NOMO-1 treated with DMSO at 0.1 percent for 48 hours (cell line): ENCODE measurements around the gene OR2B2.
A peak's percentile ranks its signal among the peaks of the same experiment; 100 is the strongest.

Experiments
- DNase-seq: peaks from one replicate; lab custom pipeline; 2025; ENCODE audit not compliant: unreplicated experiment; lab: John Stamatoyannopoulos, UW

Gene OR2B2

GRCh38 chr6:27893836-27894807 is 18.1 kb downstream of the OR2B2 start:
- DNase-seq: peak; percentile 92

- DNase-seq: peak; percentile 99
Observed at GRCh38 chr6:27893059-27893835, 18.9 kb downstream of the OR2B2 start.

- DNase-seq: no peak
Observed at GRCh38 chr6:27892649-27893058, 19.5 kb downstream of the OR2B2 start.

DNA sequence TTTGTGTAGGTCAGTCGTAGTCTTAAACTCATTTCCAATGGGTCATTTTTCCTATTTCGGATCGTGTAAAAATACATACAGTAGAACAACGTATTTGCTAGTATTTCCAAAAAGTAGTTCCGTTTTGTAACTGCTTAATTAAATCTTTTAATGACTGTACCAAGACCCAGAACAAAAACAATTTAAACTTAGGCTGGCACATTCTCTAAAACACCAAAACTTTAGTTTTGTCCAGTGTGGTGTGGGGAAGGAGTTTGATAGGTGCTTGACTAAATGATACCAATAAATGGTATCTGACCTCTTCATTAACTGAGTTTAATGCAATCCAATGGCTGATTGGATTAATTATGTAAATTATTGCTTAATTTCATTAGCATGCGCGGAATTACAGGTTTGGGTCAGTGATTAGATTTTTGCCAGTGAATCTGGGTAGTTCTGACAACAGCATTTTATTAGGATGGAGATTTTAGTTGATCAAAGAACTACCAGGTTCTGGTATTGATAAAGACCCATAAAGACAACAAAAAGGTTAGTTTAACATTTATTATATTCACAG is 20.8 kb downstream of the OR2B2 start:
- DNase-seq: no peak

GRCh38 chr6:27890445-27891319 is 21.5 kb downstream of the OR2B2 start:
- DNase-seq: peak; percentile 93

- DNase-seq: no peak
Observed at GRCh38 chr6:27889628-27890444, 22.4 kb downstream of the OR2B2 start.

DNA sequence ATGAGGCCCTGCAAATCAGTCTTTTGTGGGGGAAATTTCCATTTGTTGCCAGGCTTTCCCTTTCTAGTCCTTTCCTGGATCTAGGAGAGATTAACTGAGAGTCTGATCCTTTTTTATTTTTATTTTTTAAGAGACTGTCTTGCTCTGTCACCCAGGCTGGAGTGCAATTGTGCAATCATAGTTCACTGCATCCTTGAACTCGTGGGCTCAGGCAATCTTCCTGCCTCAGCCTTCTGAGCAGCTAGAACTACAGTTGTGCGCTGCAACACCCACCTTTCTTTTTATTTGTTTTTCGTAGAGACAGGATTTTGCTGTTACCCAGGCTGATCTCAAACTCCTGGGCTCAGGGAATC is 22.9 kb downstream of the OR2B2 start:
- no peak for DNase-seq

DNA sequence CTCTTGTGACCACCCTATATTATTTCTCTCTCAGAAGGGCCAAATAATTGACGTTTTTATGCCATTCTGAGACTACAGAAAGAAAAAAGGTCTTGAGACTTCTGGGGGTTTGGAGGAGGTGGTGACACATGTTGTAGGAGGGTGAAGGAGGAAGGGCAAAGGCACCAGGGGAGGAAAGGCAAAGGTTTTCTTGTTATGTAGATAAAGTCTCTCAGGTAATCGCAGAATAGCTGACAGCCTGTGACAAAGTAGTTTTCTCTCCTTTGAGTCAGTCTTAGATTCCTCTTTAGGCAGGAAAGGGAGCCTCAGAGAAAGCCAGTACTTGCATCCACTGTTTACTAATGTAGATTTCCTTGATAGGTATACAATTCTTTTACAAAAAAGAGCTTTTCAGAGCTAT is 23.6 kb downstream of the OR2B2 start:
- DNase-seq: no peak

DNA sequence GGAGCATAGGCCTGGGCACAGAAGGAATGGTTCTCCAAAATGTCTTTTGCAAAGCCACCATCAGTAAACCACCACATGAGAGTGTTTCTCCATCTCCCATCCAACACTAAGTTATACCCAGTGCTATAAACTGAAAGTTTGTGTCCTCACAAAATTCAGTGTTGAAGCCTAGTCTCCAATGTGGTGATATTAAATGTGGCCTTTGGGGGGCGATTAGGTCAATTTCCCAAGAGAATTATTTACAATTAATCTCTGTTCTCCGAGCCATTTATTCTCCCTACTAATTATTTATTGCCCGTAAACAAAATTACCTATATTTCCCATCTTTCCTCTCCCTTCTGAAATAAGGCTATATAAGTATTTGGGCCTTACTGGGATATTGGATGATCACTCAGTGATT is 26.1 kb downstream of the OR2B2 start:
- DNase-seq: no peak

DNA sequence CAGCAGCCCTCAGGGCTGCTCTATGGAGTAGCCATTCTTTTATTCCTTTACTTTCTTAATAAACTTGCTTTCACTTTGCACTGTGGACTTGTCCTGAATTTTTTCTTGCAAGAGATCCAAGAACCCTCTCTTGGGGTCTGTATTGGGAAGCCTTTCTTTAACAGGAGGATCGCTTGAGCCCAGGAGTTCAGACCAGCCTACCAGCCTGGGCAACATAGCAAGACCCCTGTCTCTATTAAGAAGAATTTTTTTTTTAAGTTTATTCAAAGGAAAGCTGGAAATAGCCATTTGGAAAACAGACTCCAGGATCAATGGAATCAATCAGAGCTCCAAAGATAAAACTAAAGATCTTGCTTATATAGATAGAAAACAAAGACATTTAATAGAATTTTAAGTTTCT is 29.1 kb downstream of the OR2B2 start:
- no peak for DNase-seq

DNA sequence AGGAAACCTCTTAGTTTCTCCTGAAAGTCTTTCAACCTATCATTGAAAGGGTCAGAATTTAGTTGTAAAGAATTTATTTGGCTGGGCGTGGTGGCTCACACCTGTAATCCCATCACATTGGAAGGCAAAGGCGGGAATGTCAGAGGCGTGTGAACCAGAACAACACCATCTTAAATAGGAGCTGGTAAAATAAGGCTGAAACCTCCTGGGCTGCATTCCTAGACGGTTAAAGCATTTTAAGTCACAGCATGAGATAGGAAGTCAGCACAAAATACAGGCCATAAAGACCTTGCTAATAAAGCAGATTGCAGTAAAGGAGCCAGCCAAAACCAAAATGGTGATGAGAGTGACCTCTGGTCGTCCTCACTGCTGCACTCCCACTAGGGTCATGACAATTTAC is 29.6 kb downstream of the OR2B2 start:
- no peak for DNase-seq

DNA sequence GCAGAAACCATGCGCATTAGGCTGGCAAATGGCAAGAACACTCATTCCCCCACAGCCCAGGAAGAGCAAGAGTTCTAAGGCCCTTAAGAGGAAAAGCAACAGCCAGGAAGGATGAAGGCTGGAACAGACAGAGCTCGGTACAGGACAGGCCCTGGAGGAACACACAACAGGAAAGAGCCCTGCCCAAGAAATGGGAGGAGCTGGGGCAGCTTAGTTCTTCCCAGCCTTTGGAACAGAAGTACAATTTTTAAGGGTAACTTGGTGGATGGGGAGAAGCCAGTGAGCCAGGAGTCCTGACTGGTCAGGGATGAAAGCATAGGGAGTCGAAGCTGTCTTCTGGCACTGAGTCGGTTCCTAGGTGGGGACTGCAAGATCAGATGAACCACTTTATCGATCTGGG is 32.4 kb downstream of the OR2B2 start:
- no peak for DNase-seq

- no peak for DNase-seq
Observed at GRCh38 chr6:27874016-27874415, 38.2 kb downstream of the OR2B2 start.

- DNase-seq: no peak
Observed at GRCh38 chr6:27873021-27873940, 38.9 kb downstream of the OR2B2 start.

- DNase-seq: no peak
Observed at GRCh38 chr6:27872642-27873020, 39.6 kb downstream of the OR2B2 start.

GRCh38 chr6:27871924-27872638 is 40.1 kb downstream of the OR2B2 start:
- DNase-seq: peak; percentile 92

GRCh38 chr6:27870291-27870870 is 41.8 kb downstream of the OR2B2 start:
- no peak for DNase-seq

GRCh38 chr6:27868311-27868710 is 43.9 kb downstream of the OR2B2 start:
- DNase-seq: no peak
